K562 (cell line): ENCODE data around the gene IDUA. TPM values are rescaled to one million over a fixed set of nuclear protein-coding genes. Genes with fewer than 3 reads are reported as not detected.

ENCODE experiments used
- CEBPZ ChIP-seq: fragments of 150-350 bp; IDR thresholded peaks from 2 replicates; pipeline ENCODE4 v1.6.1; 2014; ENCODE audit warnings: low read depth, mild to moderate bottlenecking, low read length, borderline replicate concordance
- CGGBP1 ChIP-seq: fragments of 250-450 bp; sonication (Bioruptor Pico); IDR thresholded peaks from 2 replicates; pipeline ENCODE4 v1.9.0; 2021; ENCODE audit warnings: mild to moderate bottlenecking
- CLOCK ChIP-seq: fragments of 250-450 bp; sonication (Bioruptor Pico); IDR thresholded peaks from 2 replicates; pipeline ENCODE4 v1.4.0; 2020; ENCODE audit warnings: mild to moderate bottlenecking, moderate library complexity, borderline replicate concordance
- FIP1L1 ChIP-seq: fragments of 200-400 bp; formaldehyde crosslinking; IDR thresholded peaks from 2 replicates; pipeline ENCODE4 v1.6.1; 2018; ENCODE audit warnings: mild to moderate bottlenecking, low read depth, low read length; ENCODE audit not compliant: poor library complexity, severe bottlenecking
- GATAD2A ChIP-seq: fragments of 450-650 bp; IDR thresholded peaks from 2 replicates; pipeline ENCODE4 v1.6.1; 2017
- MNT ChIP-seq, 2 experiments: fragments of 450-650 bp; conservative IDR thresholded peaks; 2 replicates each; pipeline ENCODE4 v1.6.1; 2017; ENCODE audit warnings: mild to moderate bottlenecking in 2 of 2, moderate library complexity in 2 of 2
- NR2F6 ChIP-seq: fragments of 450-650 bp; formaldehyde crosslinking; IDR thresholded peaks from 2 replicates; pipeline ENCODE4 v1.4.0; 2020; ENCODE audit warnings: mild to moderate bottlenecking
- PHB2 ChIP-seq: fragments of 450-650 bp; IDR thresholded peaks from 2 replicates; pipeline ENCODE4 v1.6.1; 2017; ENCODE audit warnings: low read depth
- POLR2AphosphoS5 ChIP-seq: IDR thresholded peaks from 2 replicates; pipeline ENCODE4 v1.6.1; 2011; ENCODE audit warnings: mild to moderate bottlenecking, low read depth, low read length, moderate library complexity; ENCODE audit not compliant: control insufficient read depth, insufficient read depth
- POLR2G ChIP-seq: fragments of 200-400 bp; formaldehyde crosslinking; IDR thresholded peaks from 2 replicates; pipeline ENCODE4 v1.6.1; 2017; ENCODE audit warnings: low read depth, mild to moderate bottlenecking, antibody characterized with exemption, low read length, moderate library complexity
- PTRF ChIP-seq: fragments of 450-650 bp; IDR thresholded peaks from 2 replicates; pipeline ENCODE4 v1.6.1; 2016; ENCODE audit warnings: mild to moderate bottlenecking, missing genetic modification characterization, missing compliant biosample characterization
- SRSF3 ChIP-seq: fragments of 200-400 bp; formaldehyde crosslinking; IDR thresholded peaks from 2 replicates; pipeline ENCODE4 v1.6.1; 2016; ENCODE audit warnings: mild to moderate bottlenecking, low read length, moderate library complexity; ENCODE audit not compliant: insufficient read depth
- ZBTB43 ChIP-seq: sonication (generic); formaldehyde crosslinking; IDR thresholded peaks from 2 replicates; pipeline ENCODE4 v1.8.0; 2023; ENCODE audit warnings: mild to moderate bottlenecking, missing genetic modification reagents
- ZNF212 ChIP-seq: fragments of 450-650 bp; formaldehyde crosslinking; IDR thresholded peaks from 2 replicates; pipeline ENCODE4 v1.4.0; 2020; ENCODE audit warnings: mild to moderate bottlenecking
- ZNF431 ChIP-seq: sonication (generic); formaldehyde crosslinking; IDR thresholded peaks from 2 replicates; pipeline ENCODE4 v1.8.0; 2022; ENCODE audit warnings: mild to moderate bottlenecking, missing genetic modification reagents
- ZNF436 ChIP-seq: fragments of 250-450, 450-650 bp; sonication (Bioruptor Pico); formaldehyde crosslinking; IDR thresholded peaks from 2 replicates; pipeline ENCODE4 v1.7.0; 2020; ENCODE audit warnings: mild to moderate bottlenecking
- polyA plus RNA-seq, 8 experiments: library from polyadenylated mRNA; depleted of rRNA in 4 of 8; stranded (reverse) in 5 of 8; unstranded in 3 of 8; fragments of >200 nt; fragmentation: Nextera tagmentation in 2 of 8; fragmentation: Illumina TruSeq in 1 of 8; extraction: Ambion mirVana in 2 of 8; extraction: Trizol in 1 of 8; gene quantifications; 2 replicates each; pipeline versions ENCODE4 v1.2.1 to v1.2.3, GENCODE V29; 2011 to 2014; ENCODE audit warnings: inconsistent platforms in 1 of 8, missing spikeins in 1 of 8
- total RNA-seq, 7 experiments: library from RNA; depleted of rRNA in 6 of 7; stranded (reverse); fragments of >200 nt in 6 of 7; fragmentation: Illumina TruSeq in 2 of 7; extraction: Trizol in 2 of 7; gene quantifications; 2 replicates each; pipeline versions ENCODE4 v1.2.1 to v1.2.3, GENCODE V29; 2011 to 2021; ENCODE audit warnings: low replicate concordance in 1 of 7

The IDUA gene
- total and polyA plus RNA-seq, 9 of the 15 experiments (the other 6 are each of a cell fraction or from before 2014, with no cell fraction given), result 0.04 to 16.1 (median 1.2) TPM

GRCh38 chr4:992297-993110, 5.7 kb downstream of the IDUA start (continued):
- TF ChIP-seq CEBPZ, result no peak
- no peak for TF ChIP-seq PTRF
- no peak for TF ChIP-seq FIP1L1
- peak; percentile 62 to 86 for TF ChIP-seq MNT (conservative IDR thresholded peaks at IDR 0.05)
- peak; percentile 66; the same call in 1 of the 2 replicates for TF ChIP-seq POLR2AphosphoS5
- no peak for TF ChIP-seq ZNF436 (CRISPR knock-in tag)
- no peak for TF ChIP-seq CGGBP1 (CRISPR knock-in tag)
- TF ChIP-seq PHB2, result no peak
- no peak for TF ChIP-seq GATAD2A
- no peak for TF ChIP-seq NR2F6
- no peak for TF ChIP-seq CLOCK (CRISPR knock-in tag)
- peak; percentile 79 for TF ChIP-seq POLR2G
- TF ChIP-seq ZBTB43 (CRISPR knock-in tag), result no peak
- TF ChIP-seq ZNF212 (CRISPR knock-in tag), result no peak
- TF ChIP-seq SRSF3, result 0 out of 2 replicates have a peak, but pooled peaks have one; percentile 32
- 0 out of 2 replicates have a peak, but pooled peaks have one; percentile 22 for TF ChIP-seq ZNF431 (CRISPR knock-in tag)
